HUES64 (cell line): Measurements from ENCODE around the gene PLEKHA1.
A peak's percentile ranks its signal among the peaks of the same experiment; 100 is the strongest.

Experiments used
- H3K27ac ChIP-seq: 2 replicates; pipeline ENCODE4 v1.7.0; 2013; ENCODE audit warnings: low read depth, low read length, inconsistent platforms
- H3K27me3 ChIP-seq: 2 replicates; pipeline ENCODE4 v1.6.1; 2013; ENCODE audit warnings: mild to moderate bottlenecking, low read length; ENCODE audit not compliant: insufficient read depth
- H3K36me3 ChIP-seq: 2 replicates; pipeline ENCODE4 v1.6.1; 2013; ENCODE audit warnings: mild to moderate bottlenecking, low read length; ENCODE audit not compliant: insufficient read depth
- H3K4me1 ChIP-seq: 2 replicates; pipeline ENCODE4 v1.6.1; 2013; ENCODE audit warnings: mild to moderate bottlenecking, low read length, moderate library complexity; ENCODE audit not compliant: insufficient read depth
- H3K4me3 ChIP-seq: 2 replicates; pipeline ENCODE4 v1.5.1; 2013; ENCODE audit warnings: mild to moderate bottlenecking, low read length, moderate library complexity
- H3K9ac ChIP-seq: 2 replicates; pipeline ENCODE4 v1.6.1; 2013; ENCODE audit warnings: mild to moderate bottlenecking, low read depth, low read length
- H3K9me3 ChIP-seq: 2 replicates; pipeline ENCODE4 v1.6.1; 2013; ENCODE audit warnings: low read depth, low read length; ENCODE audit not compliant: insufficient read depth
- WGBS: fragments of 150-250, 120-280 bp; methylation state at CpG from one replicate; pipeline ENCODE4 v1.1.7; 2013; ENCODE audit warnings: missing lambda C conversion rate; 5-methylcytosine and 5-hydroxymethylcytosine counted together

Gene PLEKHA1

DNA sequence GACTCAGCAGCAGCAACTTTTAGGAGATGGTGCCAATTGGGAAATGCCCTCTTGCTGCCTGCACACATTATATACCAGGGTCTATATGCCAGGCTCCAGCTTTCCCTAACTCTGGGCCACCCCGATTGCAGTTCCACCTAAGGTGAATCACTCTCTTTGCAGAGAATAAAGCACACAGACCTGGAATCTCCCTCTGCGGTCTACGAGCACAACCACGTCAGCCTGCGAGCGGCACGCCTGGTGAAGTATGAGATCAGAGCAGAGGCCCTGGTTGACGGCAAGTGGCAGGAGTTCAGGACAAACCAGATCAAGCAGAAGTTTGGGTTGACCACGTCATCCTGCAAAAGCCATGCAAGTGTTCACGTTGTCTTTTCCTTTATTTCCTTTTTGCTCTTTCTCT lies 38.2 kb upstream of the PLEKHA1 start:
- 91% methylated on average over 10 of the region's 10 CpGs for WGBS
- H3K27ac ChIP-seq = no peak overlapping the region
- no peaks in the 10 kb centered on the region for H3K4me1 ChIP-seq
- H3K4me3 ChIP-seq = no peak overlapping the region
- no peaks in the 10 kb centered on the region for H3K36me3 ChIP-seq
- no peaks in the 10 kb centered on the region for H3K27me3 ChIP-seq
- no peak overlapping the region for H3K9ac ChIP-seq
- no peaks in the 10 kb centered on the region for H3K9me3 ChIP-seq

DNA sequence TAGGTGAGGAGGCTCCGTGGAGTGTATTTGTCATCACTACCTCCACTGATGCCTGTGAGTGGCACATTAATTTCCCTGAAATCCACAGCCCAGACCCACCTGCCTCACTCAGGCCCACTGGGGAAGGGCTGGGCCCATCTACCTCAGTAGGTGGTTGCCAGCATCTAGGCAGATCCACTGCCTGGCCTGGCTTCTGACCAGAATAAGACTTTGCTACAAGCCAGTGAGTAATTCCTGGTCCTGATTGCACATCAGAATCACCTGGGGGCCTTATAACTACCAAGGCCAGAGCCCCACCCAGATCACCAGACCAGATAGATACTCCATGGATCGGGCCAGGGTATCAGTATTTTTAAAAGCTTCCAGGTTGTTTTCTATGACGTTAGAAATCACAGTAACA lies 37.5 kb upstream of the PLEKHA1 start:
- H3K4me3 ChIP-seq = no peak overlapping the region
- 98% methylated on average over 3 of the region's 3 CpGs for WGBS
- no peaks in the 10 kb centered on the region for H3K36me3 ChIP-seq
- no peaks in the 10 kb centered on the region for H3K27me3 ChIP-seq
- no peak overlapping the region for H3K9ac ChIP-seq
- no peak overlapping the region for H3K27ac ChIP-seq
- no peaks in the 10 kb centered on the region for H3K9me3 ChIP-seq
- H3K4me1 ChIP-seq = no peaks in the 10 kb centered on the region

DNA sequence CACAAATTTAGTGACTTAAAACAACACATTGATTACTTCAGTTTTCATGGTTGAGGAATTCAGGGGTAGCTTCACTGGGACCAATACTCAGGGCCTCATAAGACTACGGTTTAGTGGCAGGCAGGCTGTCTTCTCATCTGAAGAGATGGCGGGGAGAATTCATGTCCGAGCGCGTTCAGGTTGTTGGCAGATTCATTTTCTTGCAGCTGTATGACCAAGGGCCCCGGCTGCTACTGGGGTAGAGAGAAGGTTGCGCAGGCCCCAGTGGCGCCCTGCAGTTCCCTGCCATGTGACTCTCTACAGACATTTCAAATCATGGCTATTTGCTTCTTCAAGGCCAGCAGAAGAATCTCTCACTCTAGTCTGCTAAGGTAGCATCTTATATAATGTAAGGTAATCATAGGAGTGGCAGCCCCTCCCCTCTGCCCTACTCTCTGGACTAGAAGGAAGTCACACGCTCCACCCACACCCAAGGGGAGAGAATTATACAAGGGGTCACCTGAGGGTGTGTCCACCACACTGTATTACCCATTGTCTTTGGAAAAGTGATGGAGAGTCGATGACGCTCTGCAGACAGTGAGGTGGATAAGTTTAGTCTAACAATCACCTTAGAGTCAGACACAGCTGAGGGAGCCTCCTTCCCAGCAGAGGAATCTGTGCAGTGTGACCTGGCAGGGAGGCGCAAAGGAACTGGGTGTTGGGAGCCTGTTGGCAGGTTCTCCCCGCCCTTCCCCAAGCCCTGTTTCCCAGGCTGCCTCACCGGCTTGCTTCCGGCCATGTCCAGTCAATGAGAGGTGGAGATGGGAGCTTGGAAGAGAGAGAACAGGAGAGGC lies 35.7 kb upstream of the PLEKHA1 start:
- Histone ChIP-seq H3K4me3 (no peak overlapping the region), H3K9ac (no peak overlapping the region), H3K9me3 (no peaks in the 10 kb centered on the region), H3K27ac (no peak overlapping the region), H3K27me3 (no peaks in the 10 kb centered on the region), H3K36me3 (no peaks in the 10 kb centered on the region), H3K4me1 (peaks cover 10% of the 10 kb centered on the region; the same call in 1 of the 2 replicates)
- 94% methylated on average over 14 of the region's 15 CpGs for WGBS

DNA sequence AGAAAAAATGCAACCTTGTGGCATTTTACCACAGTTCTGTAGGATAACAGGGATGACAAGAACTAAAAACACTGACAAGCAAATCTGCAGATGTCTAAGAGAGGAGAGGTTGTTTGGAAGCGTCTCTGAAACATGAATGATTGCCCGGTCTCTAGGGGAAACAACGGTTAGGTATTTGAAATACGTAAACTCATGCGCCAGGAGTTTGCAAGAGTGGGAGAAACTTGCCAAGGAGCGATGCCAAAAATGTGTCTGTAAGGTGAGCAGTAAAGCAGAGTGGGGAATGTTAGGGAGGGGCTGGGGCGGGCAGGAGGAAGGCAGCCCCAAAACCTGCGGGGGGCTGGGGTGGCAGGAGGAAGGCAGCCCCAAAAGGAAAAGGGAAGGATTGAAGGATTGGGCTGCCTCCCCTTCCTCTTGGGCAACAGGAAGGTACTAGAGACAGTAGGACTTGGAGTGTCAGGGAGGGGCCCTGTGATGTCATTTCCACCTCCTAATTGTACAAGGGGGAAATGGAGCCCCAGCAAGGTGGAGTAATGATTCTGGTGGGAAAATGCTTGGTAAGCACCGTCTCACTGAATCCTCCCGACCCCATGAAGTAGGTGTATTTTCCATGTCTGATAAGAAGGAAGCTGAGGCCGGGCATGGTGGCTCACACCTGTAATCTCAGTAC lies 33.2 kb upstream of the PLEKHA1 start:
- 92% methylated on average over 11 of the region's 11 CpGs for WGBS
- Histone ChIP-seq H3K9ac (no peak overlapping the region), H3K36me3 (no peaks in the 10 kb centered on the region), H3K4me3 (no peak overlapping the region), H3K27me3 (no peaks in the 10 kb centered on the region), H3K27ac (no peak overlapping the region), H3K4me1 (peaks cover 10% of the 10 kb centered on the region; the same call in 1 of the 2 replicates), H3K9me3 (0 out of 2 replicates have a peak, but pooled peaks cover 6% of the 10 kb centered on the region)

DNA sequence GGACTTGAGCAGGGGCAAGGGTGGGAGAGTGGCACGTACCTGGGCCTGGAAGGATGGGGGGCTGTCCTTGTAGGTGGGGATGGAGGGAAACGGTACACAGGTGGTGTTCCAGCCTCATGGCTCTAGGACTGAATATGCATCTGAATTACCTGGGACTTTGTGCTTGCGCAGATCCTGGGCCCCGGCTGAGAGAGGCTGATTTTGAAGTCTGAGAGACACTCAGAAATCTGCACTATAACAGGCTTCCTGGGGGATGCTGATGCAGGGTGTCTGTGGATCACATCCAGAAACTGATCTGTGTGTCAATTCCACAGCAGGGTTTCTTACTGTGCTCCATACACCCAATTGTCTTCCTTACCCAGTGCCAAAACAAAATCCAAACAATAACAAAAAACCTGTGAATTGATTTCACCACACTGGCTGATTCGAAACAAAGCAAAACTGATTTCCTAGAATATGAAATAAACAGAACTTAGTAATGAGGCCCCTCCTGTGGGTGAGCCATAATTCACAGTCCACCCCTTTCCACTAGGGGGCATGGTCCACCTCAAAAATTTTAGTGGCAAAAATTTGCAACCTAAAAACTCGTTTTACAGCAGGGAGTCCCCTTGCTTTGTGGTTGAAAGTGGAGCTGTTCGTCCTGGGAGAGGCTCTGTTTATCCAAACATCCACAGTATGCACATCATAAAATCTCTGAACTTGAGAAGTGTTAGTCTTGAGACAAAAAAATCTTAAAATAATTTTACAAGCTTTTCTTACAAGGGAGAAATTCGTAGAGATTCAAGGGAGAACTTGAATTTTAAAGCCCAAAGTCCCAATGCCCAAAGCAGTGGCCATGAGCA lies 32.0 kb upstream of the PLEKHA1 start:
- Histone ChIP-seq H3K4me3 (no peak overlapping the region), H3K4me1 (peaks cover 10% of the 10 kb centered on the region; the same call in 1 of the 2 replicates), H3K27me3 (no peaks in the 10 kb centered on the region), H3K9ac (no peak overlapping the region), H3K36me3 (no peaks in the 10 kb centered on the region), H3K9me3 (peaks cover 18% of the 10 kb centered on the region; the same call in 1 of the 2 replicates), H3K27ac (peak overlapping the region; percentile 11; the same call in 1 of the 2 replicates)
- WGBS = 43% methylated on average over 7 of the region's 8 CpGs

GRCh38 chr10:122343135-122343800 lies 31.2 kb upstream of the PLEKHA1 start:
- WGBS = 92% methylated on average over 10 of the region's 11 CpGs
- H3K4me1 ChIP-seq = peaks cover 10% of the 10 kb centered on the region; the same call in 1 of the 2 replicates
- H3K27me3 ChIP-seq = no peaks in the 10 kb centered on the region
- peaks cover 18% of the 10 kb centered on the region; the same call in 1 of the 2 replicates for H3K9me3 ChIP-seq
- no peak overlapping the region for H3K9ac ChIP-seq
- no peak overlapping the region for H3K4me3 ChIP-seq
- H3K36me3 ChIP-seq = no peaks in the 10 kb centered on the region
- peak overlapping the region; percentile 11; the same call in 1 of the 2 replicates for H3K27ac ChIP-seq

DNA sequence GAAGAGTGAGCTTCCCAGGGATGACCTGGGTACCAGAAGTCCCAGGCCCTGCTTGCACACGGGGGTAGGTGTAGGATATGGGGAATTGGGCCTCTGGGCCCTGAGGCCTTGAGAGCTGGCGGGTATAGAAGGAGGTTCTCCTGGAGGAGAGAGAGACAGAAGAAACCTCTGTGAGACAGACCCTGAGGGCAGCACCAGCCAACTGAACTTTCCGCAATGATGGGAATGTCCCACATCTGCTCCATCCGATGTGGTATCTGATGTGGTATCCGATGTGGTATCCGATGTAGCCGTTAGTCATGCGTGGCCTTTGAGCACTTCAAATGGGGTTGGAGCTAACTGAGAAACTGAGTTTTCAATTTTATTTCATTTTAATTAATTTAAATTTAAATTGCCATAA lies 30.6 kb upstream of the PLEKHA1 start:
- Histone ChIP-seq H3K36me3 (no peaks in the 10 kb centered on the region), H3K4me1 (peaks cover 10% of the 10 kb centered on the region; the same call in 1 of the 2 replicates)
- WGBS = 90% methylated on average over 8 of the region's 8 CpGs

DNA sequence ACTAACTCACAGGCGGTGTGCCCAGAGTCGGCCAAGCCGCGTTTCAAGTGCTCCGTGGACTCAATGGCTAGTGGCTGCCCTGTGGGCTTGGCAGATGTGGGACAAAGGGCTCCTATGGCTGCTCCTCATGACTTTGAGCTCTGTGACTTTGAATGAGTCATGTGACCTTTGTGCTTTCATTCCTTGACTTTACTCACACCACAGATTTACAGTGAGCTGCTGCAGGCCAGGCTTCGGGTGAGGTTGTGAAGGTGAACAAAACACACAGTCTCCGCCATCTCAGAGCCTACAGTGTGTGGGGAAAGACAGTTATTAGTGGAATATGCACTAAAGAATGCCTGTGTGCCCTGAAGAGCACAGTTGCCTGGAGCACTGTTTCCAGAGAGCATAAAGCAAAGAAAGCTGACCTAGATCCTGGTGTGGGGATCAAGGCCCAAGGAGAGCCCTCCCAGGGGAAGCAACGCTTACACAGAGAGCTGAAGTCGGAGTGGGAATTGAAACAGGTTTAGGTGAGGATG lies 29.7 kb upstream of the PLEKHA1 start:
- Histone ChIP-seq H3K4me1 (peaks cover 10% of the 10 kb centered on the region; the same call in 1 of the 2 replicates), H3K27me3 (no peaks in the 10 kb centered on the region), H3K4me3 (no peak overlapping the region), H3K9ac (no peak overlapping the region), H3K9me3 (peaks cover 18% of the 10 kb centered on the region; the same call in 1 of the 2 replicates), H3K36me3 (no peaks in the 10 kb centered on the region), H3K27ac (no peak overlapping the region)
- 93% methylated on average over 9 of the region's 9 CpGs for WGBS

More for the DNA sequence above, 30.6 kb upstream of the PLEKHA1 start:
- H3K4me3 ChIP-seq = no peak overlapping the region
- no peaks in the 10 kb centered on the region for H3K27me3 ChIP-seq
- H3K9ac ChIP-seq = no peak overlapping the region
- peaks cover 18% of the 10 kb centered on the region; the same call in 1 of the 2 replicates for H3K9me3 ChIP-seq
- no peak overlapping the region for H3K27ac ChIP-seq

DNA sequence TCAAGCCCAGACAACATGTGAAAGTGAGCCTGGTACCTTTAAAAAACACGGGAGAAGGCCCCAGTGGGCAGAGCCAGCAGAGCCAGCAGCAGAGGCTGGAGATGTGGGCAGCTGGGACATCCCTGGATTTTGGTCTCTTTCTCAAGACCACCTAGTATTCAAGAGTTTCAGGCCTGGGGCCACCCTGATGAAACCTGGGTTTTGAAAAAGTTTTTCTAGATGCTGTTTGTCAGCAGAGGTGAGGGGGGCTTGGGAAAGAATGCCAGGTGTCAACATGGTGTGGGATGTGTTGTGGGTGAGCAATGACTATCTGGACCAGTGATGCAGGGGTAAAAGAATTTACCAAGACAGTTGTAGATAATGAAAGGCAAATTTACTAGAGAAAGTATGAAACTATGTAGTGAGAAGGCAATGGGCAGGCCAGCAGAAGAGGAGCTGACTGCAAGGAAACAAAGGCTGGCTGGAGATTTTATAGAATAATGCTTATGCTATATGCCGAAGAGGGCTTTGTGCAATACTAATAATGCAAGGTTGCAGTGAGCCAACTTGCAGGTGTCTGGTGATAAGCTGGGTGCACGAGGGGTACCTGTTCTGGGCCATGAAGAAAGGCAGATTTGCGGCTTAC lies 28.1 kb upstream of the PLEKHA1 start:
- Histone ChIP-seq H3K36me3 (no peaks in the 10 kb centered on the region), H3K9ac (no peak overlapping the region), H3K9me3 (peaks cover 18% of the 10 kb centered on the region; the same call in 1 of the 2 replicates), H3K4me1 (peaks cover 10% of the 10 kb centered on the region; the same call in 1 of the 2 replicates), H3K4me3 (no peak overlapping the region), H3K27me3 (no peaks in the 10 kb centered on the region), H3K27ac (no peak overlapping the region)
- WGBS = 89% methylated on average over 4 of the region's 4 CpGs
